GM12878 (cell line): ENCODE data around the gene PPP6R2. TPM values are rescaled to one million over a fixed set of nuclear protein-coding genes. Genes with fewer than 3 reads are reported as not detected.
A peak's percentile ranks its signal among the peaks of the same experiment; 100 is the strongest.

Source experiments
- ATAC-seq: fragments of 200-7000 bp; cut with Tn5 transposase; 3 replicates; pipeline ENCODE4 v1.9.1; 2020; ENCODE audit warnings: mild to moderate bottlenecking, moderate library complexity
- BruUV-seq: library from RNA; stranded (reverse); fragments of 400-500 nt; replicated peaks from 2 replicates; lab custom pipeline; 2021; lab: Mats Ljungman, UMichigan
- CTCF ChIA-PET: fragments of 300-600 bp; sonication (Branson Sonifier 250); formaldehyde crosslinking; extraction: SDS; loops from one replicate; lab custom pipeline; 2021; ENCODE audit warnings: inconsistent platforms; lab: Yijun Ruan, JAX
- POLR2A ChIA-PET: fragments of 350-600 bp; formaldehyde crosslinking; extraction: SDS; loops from one replicate; lab custom pipeline; 2021; ENCODE audit warnings: inconsistent platforms; lab: Charles Lee
- RAD21 ChIA-PET: fragments of 300-600 bp; sonication (Branson Sonifier 250); formaldehyde crosslinking; loops from one replicate; lab custom pipeline; 2023; ENCODE audit warnings: antibody characterized with exemption; ENCODE audit not compliant: unreplicated experiment; lab: Charles Lee
- SMC1A ChIA-PET: fragments of 300-600 bp; sonication (Branson Sonifier 250); formaldehyde crosslinking; loops from one replicate; lab custom pipeline; 2023; ENCODE audit not compliant: unreplicated experiment, uncharacterized antibody; lab: Charles Lee
- DNase-seq: peaks from one replicate; pipeline ENCODE4 v3.0.0-alpha.2; 2011; ENCODE audit warnings: low read depth, low spot score
- FAIRE-seq: peaks from 3 replicates; lab custom pipeline; 2011; peaks lifted over from hg19 to GRCh38; lab: Jason Lieb, UNC
- H2AFZ ChIP-seq: 2 replicates; pipeline ENCODE4 v1.6.0; 2011; ENCODE audit warnings: low read depth, low read length, control low read depth; ENCODE audit not compliant: control insufficient read depth
- H3K27ac ChIP-seq: 2 replicates; pipeline ENCODE4 v1.5.1; 2011; ENCODE audit warnings: control low read depth; ENCODE audit not compliant: control insufficient read depth, insufficient read depth
- H3K27me3 ChIP-seq, 2 experiments: replicated peaks in 1 of 2; 2 replicates each; pipeline versions ENCODE4 v1.6.0 to v1.6.1; 2011; ENCODE audit warnings: low read length in 1 of 2; ENCODE audit not compliant: control insufficient read depth in 2 of 2, insufficient read depth in 2 of 2
- H3K36me3 ChIP-seq, 2 experiments: 2 replicates each; pipeline ENCODE4 v1.5.1; 2011; ENCODE audit warnings: low read length in 1 of 2; ENCODE audit not compliant: control insufficient read depth in 2 of 2, insufficient read depth in 2 of 2
- H3K4me1 ChIP-seq: 2 replicates; pipeline ENCODE4 v1.6.1; 2011; ENCODE audit warnings: mild to moderate bottlenecking, low read length, moderate library complexity, mixed read lengths; ENCODE audit not compliant: control insufficient read depth, insufficient read depth
- H3K4me2 ChIP-seq: 2 replicates; pipeline ENCODE4 v1.6.0; 2011; ENCODE audit warnings: control low read depth; ENCODE audit not compliant: control insufficient read depth, insufficient read depth
- H3K4me3 ChIP-seq: fragments of 200-600 bp; sonication (generic); 2 replicates; pipeline ENCODE4 v1.5.1; 2016
- H3K79me2 ChIP-seq: 2 replicates; pipeline ENCODE4 v1.6.0; 2011; ENCODE audit warnings: low read length; ENCODE audit not compliant: control insufficient read depth, insufficient read depth
- H3K9ac ChIP-seq: 2 replicates; pipeline ENCODE4 v1.8.0; 2011; ENCODE audit warnings: low read length, control low read depth, mixed read lengths; ENCODE audit not compliant: control insufficient read depth, insufficient read depth
- H3K9me3 ChIP-seq: replicated peaks from 3 replicates; pipeline ENCODE4 v1.5.1; 2011; ENCODE audit warnings: mild to moderate bottlenecking, low read length; ENCODE audit not compliant: control insufficient read depth, insufficient read depth
- H4K20me1 ChIP-seq: 2 replicates; pipeline ENCODE4 v1.6.0; 2011; ENCODE audit not compliant: control insufficient read depth, insufficient read depth
- JUND ChIP-seq: IDR thresholded peaks from 2 replicates; pipeline ENCODE4 v1.6.1; 2012; ENCODE audit warnings: low read depth, mild to moderate bottlenecking, low read length, improper control_type of control experiment, moderate library complexity
- MEF2B ChIP-seq: fragments of 450-650 bp; IDR thresholded peaks from 2 replicates; pipeline ENCODE4 v1.6.1; 2018; ENCODE audit warnings: mild to moderate bottlenecking, moderate library complexity; ENCODE audit not compliant: partially characterized antibody, poor library complexity, severe bottlenecking
- POLR2A ChIP-seq: IDR thresholded peaks from 2 replicates; pipeline ENCODE4 v1.6.1; 2011; ENCODE audit warnings: low read depth, mild to moderate bottlenecking, low read length
- SPI1 ChIP-seq: IDR thresholded peaks from 2 replicates; pipeline ENCODE4 v1.6.1; 2011; ENCODE audit warnings: low read depth, mild to moderate bottlenecking, low read length, moderate library complexity, borderline replicate concordance; ENCODE audit not compliant: insufficient read depth
- ZNF384 ChIP-seq: IDR thresholded peaks from 2 replicates; pipeline ENCODE4 v1.6.1; 2012; ENCODE audit warnings: low read depth, mild to moderate bottlenecking, low read length, improper control_type of control experiment, borderline replicate concordance
- WGBS: methylation state at CpG from one replicate; pipeline ENCODE4 v1.1.6; 2016; ENCODE audit warnings: low lambda C conversion rate; ENCODE audit not compliant: insufficient replicate concordance, insufficient coverage; ENCODE audit errors: missing lambda C conversion rate; 5-methylcytosine and 5-hydroxymethylcytosine counted together
- in situ Hi-C: fragments of 300-500 bp; cut with MboI; formaldehyde crosslinking; loops from 9 replicates; pipeline ENCODE4 v1.14.3; 2018; ENCODE audit warnings: mixed read lengths
- intact Hi-C: fragments of 100-400 bp; cut with micrococcal nuclease; formaldehyde crosslinking; loops from one replicate; pipeline ENCODE4 v1.14.2; 2022; ENCODE audit not compliant: unreplicated experiment
- polyA plus RNA-seq, 11 experiments: library from polyadenylated mRNA; depleted of rRNA in 4 of 11; unstranded in 6 of 11; stranded (reverse) in 5 of 11; fragments of >200 nt; fragmentation: Nextera tagmentation in 4 of 11; fragmentation: Illumina TruSeq in 1 of 11; extraction: Ambion mirVana in 4 of 11; extraction: Trizol in 1 of 11; gene quantifications; 1 replicate in 1 of 11; 2 replicates in 10 of 11; pipeline versions ENCODE4 v1.2.1 to v1.2.3, GENCODE V29; 2011 to 2016; ENCODE audit warnings: inconsistent platforms in 2 of 11, missing spikeins in 2 of 11, low read depth in 1 of 11
- total RNA-seq, 4 experiments: library from RNA; depleted of rRNA in 3 of 4; stranded (reverse); fragments of >200 nt in 3 of 4; fragmentation: Illumina TruSeq in 1 of 4; extraction: Trizol in 1 of 4; gene quantifications; 2 replicates each; pipeline versions ENCODE4 v1.2.1 to v1.2.3, GENCODE V29; 2013 to 2021

Gene PPP6R2
- total and polyA plus RNA-seq, 10 of the 15 experiments (the other 5 are each of a cell fraction or from before 2014, with no cell fraction given): 0.29 to 52.6 (median 25.4) TPM

GRCh38 chr22:50445880-50446707 is 103.0 kb downstream of the PPP6R2 start:
- TF ChIP-seq JUND: no peak
- TF ChIP-seq SPI1: no peak
- peak; percentile 49 for TF ChIP-seq POLR2A
- TF ChIP-seq ZNF384: no peak
- no peak for TF ChIP-seq MEF2B
- H3K36me3 ChIP-seq: peaks cover 5 to 23% of the 10 kb centered on the region in 2 experiments; a peak in 3 of 4 replicates
- POLR2A ChIA-PET: no interaction called here
- no peak overlapping the region for H3K9ac ChIP-seq
- no peak overlapping the region for H2AFZ ChIP-seq
- CTCF ChIA-PET: no interaction called here
- DNase-seq: no peak
- in situ Hi-C loops (no loop called here), intact Hi-C loops (no loop called here)
- BruUV-seq: no TSS peak
- H3K9me3 ChIP-seq: no peaks in the 10 kb centered on the region
- RAD21 ChIA-PET: no interaction called here
- no peak overlapping the region for H3K4me2 ChIP-seq
- H3K27me3 ChIP-seq: no peaks in the 10 kb centered on the region
- H3K79me2 ChIP-seq: no peaks in the 10 kb centered on the region
- no peaks in the 10 kb centered on the region for H4K20me1 ChIP-seq
- WGBS: 63% methylated on average over 13 of the region's 17 CpGs
- H3K4me1 ChIP-seq: no peaks in the 10 kb centered on the region; the same call in 1 of the 2 replicates
- no peak overlapping the region for H3K4me3 ChIP-seq
- no peak for ATAC-seq
- FAIRE-seq: no peak
- H3K27ac ChIP-seq: no peak overlapping the region
- SMC1A ChIA-PET: no interaction called here
